Loucy (cell line): Measurements from ENCODE around the gene MMRN1.

Experiments used
- EZH2phosphoT487 ChIP-seq: fragments of 200-600 bp; IDR thresholded peaks from 2 replicates; pipeline ENCODE4 v1.6.1; 2018; ENCODE audit warnings: antibody characterized with exemption, mild to moderate bottlenecking, moderate library complexity, borderline replicate concordance
- TF ChIP-seq, protein P1 (sequence below): fragments of 200-600 bp; sonication (generic); conservative IDR thresholded peaks from 2 replicates; pipeline ENCODE4 v1.5.1; 2014; ENCODE audit warnings: mild to moderate bottlenecking, antibody characterized with exemption, low read length

DNA sequence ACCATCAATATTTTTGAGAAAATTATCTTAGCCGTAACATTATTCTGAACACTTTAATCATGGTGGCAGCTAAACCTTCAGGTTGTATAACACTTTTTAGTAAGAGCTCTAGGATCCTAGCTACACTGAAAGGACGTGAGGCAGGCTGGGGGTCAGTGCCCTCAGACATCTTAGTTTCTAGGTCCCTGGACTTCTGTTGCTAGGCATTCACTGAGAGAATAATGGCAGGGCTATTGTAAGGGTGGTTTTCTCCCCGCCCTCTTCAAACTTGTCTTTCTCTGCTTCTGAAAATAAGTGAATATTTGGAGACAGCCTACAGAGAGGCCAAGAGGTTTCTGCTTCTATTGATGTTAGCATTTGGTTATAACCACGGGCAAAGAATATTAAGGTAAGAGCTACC lies 15.4 kb upstream of the MMRN1 start:
- TF ChIP-seq, protein P1, sequence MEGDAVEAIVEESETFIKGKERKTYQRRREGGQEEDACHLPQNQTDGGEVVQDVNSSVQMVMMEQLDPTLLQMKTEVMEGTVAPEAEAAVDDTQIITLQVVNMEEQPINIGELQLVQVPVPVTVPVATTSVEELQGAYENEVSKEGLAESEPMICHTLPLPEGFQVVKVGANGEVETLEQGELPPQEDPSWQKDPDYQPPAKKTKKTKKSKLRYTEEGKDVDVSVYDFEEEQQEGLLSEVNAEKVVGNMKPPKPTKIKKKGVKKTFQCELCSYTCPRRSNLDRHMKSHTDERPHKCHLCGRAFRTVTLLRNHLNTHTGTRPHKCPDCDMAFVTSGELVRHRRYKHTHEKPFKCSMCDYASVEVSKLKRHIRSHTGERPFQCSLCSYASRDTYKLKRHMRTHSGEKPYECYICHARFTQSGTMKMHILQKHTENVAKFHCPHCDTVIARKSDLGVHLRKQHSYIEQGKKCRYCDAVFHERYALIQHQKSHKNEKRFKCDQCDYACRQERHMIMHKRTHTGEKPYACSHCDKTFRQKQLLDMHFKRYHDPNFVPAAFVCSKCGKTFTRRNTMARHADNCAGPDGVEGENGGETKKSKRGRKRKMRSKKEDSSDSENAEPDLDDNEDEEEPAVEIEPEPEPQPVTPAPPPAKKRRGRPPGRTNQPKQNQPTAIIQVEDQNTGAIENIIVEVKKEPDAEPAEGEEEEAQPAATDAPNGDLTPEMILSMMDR = no peak
- TF ChIP-seq EZH2phosphoT487 = no peak
